OCI-LY1 (cell line): Measurements from ENCODE around the gene SLC6A2.

Source experiments
- H2AFZ ChIP-seq: fragments of 200-600 bp; sonication (generic), shearing (Covaris generic); 2 replicates; pipeline ENCODE4 v1.6.0; 2014; ENCODE audit warnings: antibody characterized with exemption, mild to moderate bottlenecking, low read length
- H3F3A ChIP-seq: fragments of 200-600 bp; sonication (generic), shearing (Covaris generic); 2 replicates; pipeline ENCODE4 v1.6.0; 2014; ENCODE audit warnings: mild to moderate bottlenecking, antibody characterized with exemption, low read length, moderate library complexity; ENCODE audit not compliant: insufficient read depth
- H3K27ac ChIP-seq: fragments of 200-600 bp; sonication (generic); 2 replicates; pipeline ENCODE4 v1.5.1; 2014; ENCODE audit warnings: low read length, mixed run types, mild to moderate bottlenecking, low read depth; ENCODE audit not compliant: poor library complexity, severe bottlenecking
- H3K27me3 ChIP-seq: fragments of 200-600 bp; sonication (generic); 2 replicates; pipeline ENCODE4 v1.6.0; 2014; ENCODE audit warnings: antibody characterized with exemption, mild to moderate bottlenecking, low read length, moderate library complexity; ENCODE audit not compliant: insufficient read depth
- H3K36me3 ChIP-seq: fragments of 200-600 bp; sonication (generic); 2 replicates; pipeline ENCODE4 v1.6.1; 2014; ENCODE audit warnings: mild to moderate bottlenecking, antibody characterized with exemption, low read length, moderate library complexity, mixed read lengths; ENCODE audit not compliant: insufficient read depth
- H3K4me1 ChIP-seq: fragments of 200-600 bp; sonication (generic); 2 replicates; pipeline ENCODE4 v1.5.1; 2014; ENCODE audit warnings: mild to moderate bottlenecking, low read length, moderate library complexity; ENCODE audit not compliant: insufficient read depth, severe bottlenecking
- H3K4me2 ChIP-seq: fragments of 200-600 bp; sonication (generic), shearing (Covaris generic); 2 replicates; pipeline ENCODE4 v1.6.1; 2014; ENCODE audit warnings: low read length
- H3K4me3 ChIP-seq: fragments of 200-600 bp; sonication (generic); 2 replicates; pipeline ENCODE4 v1.5.1; 2014; ENCODE audit warnings: low read length, low read depth, mild to moderate bottlenecking, mixed read lengths; ENCODE audit not compliant: poor library complexity, severe bottlenecking
- H3K79me2 ChIP-seq: fragments of 200-600 bp; shearing (Covaris generic); 2 replicates; pipeline ENCODE4 v1.6.1; 2016; ENCODE audit warnings: mixed run types, low read length, mixed read lengths; ENCODE audit not compliant: insufficient read depth
- H3K9ac ChIP-seq: fragments of 200-600 bp; sonication (generic), shearing (Covaris generic); 2 replicates; pipeline ENCODE4 v1.6.1; 2014; ENCODE audit warnings: mild to moderate bottlenecking, low read length, mixed read lengths
- H3K9me2 ChIP-seq: fragments of 200-600 bp; sonication (generic), shearing (Covaris generic); 2 replicates; pipeline ENCODE4 v1.6.1; 2014; ENCODE audit warnings: low read depth, mild to moderate bottlenecking, low read length, mixed read lengths
- H3K9me3 ChIP-seq: fragments of 200-600 bp; shearing (Covaris generic); 2 replicates; pipeline ENCODE4 v1.6.1; 2014; ENCODE audit warnings: low read length, mixed read lengths
- H4K20me1 ChIP-seq: fragments of 200-600 bp; sonication (generic), shearing (Covaris generic); 2 replicates; pipeline ENCODE4 v1.6.0; 2016; ENCODE audit warnings: mild to moderate bottlenecking, low read length; ENCODE audit not compliant: insufficient read depth
- EZH2 ChIP-seq: fragments of 200-600 bp; sonication (generic), shearing (Covaris generic); IDR thresholded peaks from 2 replicates; pipeline ENCODE4 v1.8.0; 2017; ENCODE audit warnings: borderline replicate concordance, mixed run types, mild to moderate bottlenecking, antibody characterized with exemption, low read length, moderate library complexity, mixed read lengths
- TF ChIP-seq, protein P1 (sequence below): fragments of 200-600 bp; sonication (generic), shearing (Covaris generic); IDR thresholded peaks from 2 replicates; pipeline ENCODE4 v1.5.1; 2017; ENCODE audit warnings: mild to moderate bottlenecking, antibody characterized with exemption, low read length, moderate library complexity, mixed read lengths

Gene SLC6A2

DNA sequence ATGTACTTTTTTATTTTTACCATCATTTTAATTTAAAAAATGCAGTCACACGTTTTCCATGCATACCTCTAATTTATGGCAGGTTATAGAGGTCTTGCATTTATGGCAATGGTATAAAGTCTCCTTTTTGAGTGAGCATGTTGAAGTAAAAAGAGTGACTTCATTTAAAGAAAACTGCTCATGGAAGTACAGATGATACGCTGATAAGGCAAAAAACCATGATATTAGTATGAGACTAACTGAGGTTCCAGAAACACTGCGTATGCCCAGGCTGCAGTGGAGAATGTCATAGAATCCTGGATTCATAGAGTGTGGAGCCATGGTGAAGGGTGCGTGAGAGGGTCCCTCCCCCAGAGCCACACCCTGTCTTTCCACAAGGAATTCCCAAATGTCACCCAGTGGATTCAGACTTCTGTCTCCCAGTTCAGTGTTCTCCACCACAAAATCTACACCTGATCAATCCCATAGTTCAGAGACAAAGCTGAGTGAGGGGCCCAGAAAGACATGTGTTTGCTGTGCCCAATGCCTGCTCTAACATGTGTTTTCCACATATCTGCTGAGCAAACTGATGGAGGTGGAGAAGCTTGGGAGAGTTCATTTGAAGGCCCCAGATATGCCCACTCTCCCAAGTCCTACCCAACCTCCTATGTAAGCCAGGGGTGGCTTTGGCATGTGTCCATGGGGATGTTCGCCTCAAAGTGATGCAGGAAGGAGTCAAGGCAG lies 69.4 kb downstream of the SLC6A2 start:
- Histone ChIP-seq H3K4me3 (no peak overlapping the region), H3K4me2 (no peak overlapping the region), H3K4me1 (no peaks in the 10 kb centered on the region), H3F3A (no peaks in the 10 kb centered on the region), H3K9me2 (no peaks in the 10 kb centered on the region), H3K36me3 (no peaks in the 10 kb centered on the region), H3K9me3 (no peaks in the 10 kb centered on the region), H3K27me3 (no peaks in the 10 kb centered on the region), H3K79me2 (no peaks in the 10 kb centered on the region), H3K27ac (no peak overlapping the region), H2AFZ (no peak overlapping the region), H4K20me1 (no peaks in the 10 kb centered on the region), H3K9ac (no peak overlapping the region)
- TF ChIP-seq EZH2, result no peak
- TF ChIP-seq, protein P1, sequence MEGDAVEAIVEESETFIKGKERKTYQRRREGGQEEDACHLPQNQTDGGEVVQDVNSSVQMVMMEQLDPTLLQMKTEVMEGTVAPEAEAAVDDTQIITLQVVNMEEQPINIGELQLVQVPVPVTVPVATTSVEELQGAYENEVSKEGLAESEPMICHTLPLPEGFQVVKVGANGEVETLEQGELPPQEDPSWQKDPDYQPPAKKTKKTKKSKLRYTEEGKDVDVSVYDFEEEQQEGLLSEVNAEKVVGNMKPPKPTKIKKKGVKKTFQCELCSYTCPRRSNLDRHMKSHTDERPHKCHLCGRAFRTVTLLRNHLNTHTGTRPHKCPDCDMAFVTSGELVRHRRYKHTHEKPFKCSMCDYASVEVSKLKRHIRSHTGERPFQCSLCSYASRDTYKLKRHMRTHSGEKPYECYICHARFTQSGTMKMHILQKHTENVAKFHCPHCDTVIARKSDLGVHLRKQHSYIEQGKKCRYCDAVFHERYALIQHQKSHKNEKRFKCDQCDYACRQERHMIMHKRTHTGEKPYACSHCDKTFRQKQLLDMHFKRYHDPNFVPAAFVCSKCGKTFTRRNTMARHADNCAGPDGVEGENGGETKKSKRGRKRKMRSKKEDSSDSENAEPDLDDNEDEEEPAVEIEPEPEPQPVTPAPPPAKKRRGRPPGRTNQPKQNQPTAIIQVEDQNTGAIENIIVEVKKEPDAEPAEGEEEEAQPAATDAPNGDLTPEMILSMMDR, result no peak

DNA sequence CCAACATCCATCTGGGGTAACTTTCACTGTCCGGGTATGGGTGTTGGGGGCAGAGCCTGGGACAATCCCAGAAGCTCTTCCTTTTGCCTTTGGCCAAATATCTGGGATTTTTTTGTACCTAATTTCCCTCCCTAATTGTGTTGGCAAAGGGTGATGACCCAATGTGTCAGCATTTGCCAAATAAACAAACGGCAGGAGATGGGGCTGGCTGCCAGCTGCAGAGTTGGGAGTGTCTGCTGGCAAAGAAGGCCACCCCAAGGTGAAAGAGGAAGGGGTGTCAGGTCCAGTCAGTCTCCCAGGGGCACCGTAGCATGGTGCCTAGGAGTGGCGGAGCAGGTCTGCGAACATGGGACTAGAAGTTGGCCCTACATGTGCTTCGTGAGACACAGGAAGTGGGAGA lies 73.0 kb downstream of the SLC6A2 start:
- Histone ChIP-seq H3K27me3 (no peaks in the 10 kb centered on the region), H4K20me1 (no peaks in the 10 kb centered on the region), H3K9me2 (no peaks in the 10 kb centered on the region), H3K4me3 (no peak overlapping the region), H3K79me2 (no peaks in the 10 kb centered on the region), H3K36me3 (no peaks in the 10 kb centered on the region), H3K27ac (no peak overlapping the region), H3K4me2 (no peak overlapping the region), H2AFZ (no peak overlapping the region), H3F3A (no peaks in the 10 kb centered on the region), H3K4me1 (no peaks in the 10 kb centered on the region), H3K9ac (no peak overlapping the region), H3K9me3 (no peaks in the 10 kb centered on the region)
- TF ChIP-seq EZH2, result no peak
- TF ChIP-seq, protein P1, result no peak

DNA sequence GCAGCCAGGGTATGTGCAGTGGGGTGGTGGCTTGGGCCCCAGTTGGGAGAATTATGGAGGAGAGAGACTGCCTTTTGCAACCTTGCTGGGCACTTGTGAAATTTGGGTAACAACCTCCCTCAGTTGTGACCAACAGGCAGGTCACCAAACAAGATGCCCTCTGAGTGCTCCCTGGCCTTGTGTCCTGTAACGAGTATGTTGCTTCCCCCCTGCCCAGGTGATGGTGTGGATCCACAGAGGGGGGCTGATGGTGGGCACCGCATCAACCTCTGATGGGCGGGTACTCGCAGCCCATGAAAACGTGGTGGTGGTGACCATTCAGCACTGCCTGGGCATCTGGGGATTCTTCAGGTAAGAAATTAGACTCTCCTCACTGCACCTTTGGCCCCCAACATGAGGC lies 74.3 kb downstream of the SLC6A2 start:
- Histone ChIP-seq H3K27me3 (no peaks in the 10 kb centered on the region), H4K20me1 (no peaks in the 10 kb centered on the region), H3K36me3 (no peaks in the 10 kb centered on the region), H2AFZ (no peak overlapping the region), H3K4me1 (no peaks in the 10 kb centered on the region), H3K4me3 (no peak overlapping the region), H3K79me2 (no peaks in the 10 kb centered on the region), H3K9ac (no peak overlapping the region), H3K27ac (no peak overlapping the region), H3F3A (no peaks in the 10 kb centered on the region), H3K9me2 (no peaks in the 10 kb centered on the region), H3K9me3 (no peaks in the 10 kb centered on the region), H3K4me2 (no peak overlapping the region)
- no peak for TF ChIP-seq EZH2
- TF ChIP-seq, protein P1, result no peak
